HG03066 (cell line): ENCODE data around the gene SMIM45.

ENCODE experiments used
- ATAC-seq: cut with Tn5 transposase; IDR thresholded peaks from one replicate; pipeline ENCODE4 v1.9.1; 2021; ENCODE audit warnings: low read depth; ENCODE audit not compliant: unreplicated experiment

SMIM45 gene

DNA sequence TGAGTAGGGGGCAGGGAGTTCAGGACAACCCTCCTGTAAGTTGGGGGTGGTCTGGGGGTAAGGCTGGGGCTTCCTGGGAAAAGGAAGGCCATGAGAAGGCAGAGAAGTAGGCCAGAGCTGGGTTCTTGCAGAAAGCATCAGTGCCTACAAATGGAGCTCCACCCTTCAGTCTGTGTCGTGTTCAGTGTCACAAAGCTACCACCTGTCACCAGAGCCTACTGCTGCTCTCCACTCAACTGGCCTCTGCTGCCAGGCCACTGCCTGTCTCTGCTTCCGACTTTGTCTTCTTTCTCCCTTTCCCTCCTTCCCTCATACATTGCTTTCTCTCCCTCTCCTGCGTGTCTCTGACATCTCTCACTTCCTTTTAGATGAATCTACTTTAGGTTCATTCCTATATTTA is 43.3 kb downstream of the SMIM45 start:
- ATAC-seq, result no peak

DNA sequence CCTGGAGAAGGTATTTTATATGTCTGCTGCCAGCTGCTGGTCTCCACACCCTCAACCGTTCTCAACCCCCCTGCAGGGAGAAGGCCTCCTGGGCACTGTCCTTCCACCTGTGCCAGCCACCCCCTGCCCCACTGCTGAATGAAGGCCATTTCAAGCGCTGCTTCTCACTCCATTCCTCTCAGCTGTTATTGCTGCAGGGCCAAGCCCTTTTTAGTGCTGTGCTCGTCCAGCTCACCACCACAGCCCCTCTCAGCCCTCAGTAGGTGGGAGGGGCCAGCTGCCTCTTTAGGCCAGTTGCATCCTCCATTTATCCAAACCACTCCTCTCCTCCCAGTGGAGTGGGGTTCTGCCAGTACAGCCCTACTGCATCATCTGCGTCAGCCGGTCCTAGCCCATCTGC is 44.9 kb downstream of the SMIM45 start:
- no peak for ATAC-seq

DNA sequence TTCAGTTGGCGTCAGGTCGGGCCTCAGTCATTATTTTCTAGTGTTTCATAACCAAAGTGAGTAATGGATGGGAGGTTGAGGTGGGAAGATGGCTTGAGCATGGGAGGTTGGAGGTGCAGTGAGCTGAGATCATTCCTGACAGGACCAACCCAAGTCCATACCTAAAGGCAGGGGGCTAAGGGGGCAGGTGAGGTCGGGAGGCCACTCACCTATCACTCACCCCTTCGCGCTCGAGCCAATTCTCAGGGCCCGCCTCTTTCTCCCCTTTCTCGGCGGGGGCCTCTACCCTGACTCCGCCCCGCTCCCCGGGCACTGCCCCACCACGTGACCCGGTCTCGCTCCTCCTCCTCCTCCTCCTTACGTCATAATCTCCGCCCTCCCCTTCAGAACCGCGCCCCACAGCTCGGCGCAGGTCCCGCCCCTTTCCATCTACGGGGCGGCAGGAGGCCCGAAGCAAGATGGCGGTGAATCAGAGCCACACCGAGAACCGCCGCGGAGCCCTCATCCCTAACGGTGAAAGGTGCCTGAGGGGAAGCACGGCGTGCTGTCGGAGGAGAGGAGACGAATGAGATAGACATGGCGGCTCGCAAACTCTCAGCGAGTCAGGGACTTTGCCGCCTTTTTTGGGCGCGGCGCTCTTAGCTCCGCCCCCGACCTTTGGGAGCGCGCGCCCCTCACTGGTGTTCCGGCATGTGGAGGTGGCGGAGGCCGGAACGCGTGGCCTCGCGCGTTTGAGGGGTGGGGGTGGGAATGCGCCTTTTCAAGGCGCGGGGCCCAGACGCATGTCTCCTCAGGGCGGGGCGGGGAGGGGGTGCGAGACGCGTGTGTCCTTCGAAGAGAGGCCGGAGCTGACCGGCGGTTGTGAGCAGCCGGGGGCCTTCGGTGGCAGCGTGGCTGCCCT is 46.7 kb downstream of the SMIM45 start, which contains the start of gene WBP2NL:
WBP2NL (plus strand) TSS at position 428 of the 901 bp plus-strand sequence; CDS start at position 459, 31 bp downstream.
- peak; percentile 82 for ATAC-seq

GRCh38 chr22:42000466-42000865 is 48.5 kb downstream of the SMIM45 start:
- ATAC-seq, result no peak

DNA sequence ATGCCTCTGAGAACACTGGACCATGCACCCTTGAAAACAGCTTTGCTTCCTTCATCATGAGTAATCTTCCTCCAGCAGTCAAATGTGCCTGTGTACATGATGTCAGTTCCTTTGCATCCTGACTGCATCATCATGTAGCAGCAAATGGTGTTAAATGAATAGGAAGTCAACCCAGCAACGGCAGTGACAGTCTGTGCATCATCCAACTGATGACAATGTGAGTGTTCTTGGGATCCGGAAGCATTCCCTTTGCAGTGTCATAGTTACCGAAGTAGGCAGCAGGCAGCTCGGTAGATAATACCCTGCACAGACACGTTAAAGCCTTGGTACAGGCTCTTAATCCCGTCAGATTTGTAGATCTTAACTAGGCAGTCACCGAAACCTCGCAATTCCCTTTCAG is 49.2 kb downstream of the SMIM45 start:
- ATAC-seq, result no peak

GRCh38 chr22:42001706-42002105 is 49.8 kb downstream of the SMIM45 start:
- ATAC-seq, result no peak

GRCh38 chr22:42007922-42008321 is 56.0 kb downstream of the SMIM45 start:
- no peak for ATAC-seq
